Measurements from ENCODE around the gene EMP2. TPM values are rescaled to one million over a fixed set of nuclear protein-coding genes. Genes with fewer than 3 reads are reported as not detected.

Gene EMP2
- total RNA-seq, 1 donor from 2014 or later = 8.6 TPM

DNA sequence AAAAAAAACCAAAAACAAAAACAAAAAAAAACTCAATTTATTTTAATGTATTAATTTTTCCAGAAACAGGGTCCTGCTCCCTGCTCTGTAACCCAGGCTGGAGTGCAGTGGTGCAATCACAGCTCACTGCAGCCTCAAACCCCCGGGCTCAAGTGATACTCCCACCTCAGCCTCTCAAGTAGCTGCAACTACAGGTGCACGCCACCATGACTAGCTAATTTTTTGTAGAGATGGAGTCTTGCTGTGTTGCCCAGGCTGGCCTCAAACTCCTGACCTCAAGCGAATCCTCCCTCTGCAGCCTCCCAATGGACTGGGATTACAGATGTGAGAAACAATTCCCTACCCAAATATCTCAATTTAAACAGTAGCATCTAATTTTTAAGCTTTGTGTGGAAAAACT lies 25.2 kb upstream of the EMP2 start:
- Mint-ChIP-seq H3K36me3 (ENCODE audit: low read depth, unreplicated experiment) (no peaks in the 10 kb centered on the region), H3K4me3 (ENCODE audit: unreplicated experiment) (no peak overlapping the region), H3K9me3 (ENCODE audit: unreplicated experiment) (no peaks in the 10 kb centered on the region), H3K27ac (ENCODE audit: unreplicated experiment) (no peak overlapping the region), H3K27me3 (ENCODE audit: unreplicated experiment) (peaks cover 6% of the 10 kb centered on the region), H3K4me1 (ENCODE audit: unreplicated experiment) (peaks cover 8% of the 10 kb centered on the region)
- DNase-seq (ENCODE audit: low spot score) = no peak
- TF ChIP-seq, protein P1, sequence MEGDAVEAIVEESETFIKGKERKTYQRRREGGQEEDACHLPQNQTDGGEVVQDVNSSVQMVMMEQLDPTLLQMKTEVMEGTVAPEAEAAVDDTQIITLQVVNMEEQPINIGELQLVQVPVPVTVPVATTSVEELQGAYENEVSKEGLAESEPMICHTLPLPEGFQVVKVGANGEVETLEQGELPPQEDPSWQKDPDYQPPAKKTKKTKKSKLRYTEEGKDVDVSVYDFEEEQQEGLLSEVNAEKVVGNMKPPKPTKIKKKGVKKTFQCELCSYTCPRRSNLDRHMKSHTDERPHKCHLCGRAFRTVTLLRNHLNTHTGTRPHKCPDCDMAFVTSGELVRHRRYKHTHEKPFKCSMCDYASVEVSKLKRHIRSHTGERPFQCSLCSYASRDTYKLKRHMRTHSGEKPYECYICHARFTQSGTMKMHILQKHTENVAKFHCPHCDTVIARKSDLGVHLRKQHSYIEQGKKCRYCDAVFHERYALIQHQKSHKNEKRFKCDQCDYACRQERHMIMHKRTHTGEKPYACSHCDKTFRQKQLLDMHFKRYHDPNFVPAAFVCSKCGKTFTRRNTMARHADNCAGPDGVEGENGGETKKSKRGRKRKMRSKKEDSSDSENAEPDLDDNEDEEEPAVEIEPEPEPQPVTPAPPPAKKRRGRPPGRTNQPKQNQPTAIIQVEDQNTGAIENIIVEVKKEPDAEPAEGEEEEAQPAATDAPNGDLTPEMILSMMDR (IDR thresholded peaks at IDR 0.05; ENCODE audit: unreplicated experiment) = no peak

DNA sequence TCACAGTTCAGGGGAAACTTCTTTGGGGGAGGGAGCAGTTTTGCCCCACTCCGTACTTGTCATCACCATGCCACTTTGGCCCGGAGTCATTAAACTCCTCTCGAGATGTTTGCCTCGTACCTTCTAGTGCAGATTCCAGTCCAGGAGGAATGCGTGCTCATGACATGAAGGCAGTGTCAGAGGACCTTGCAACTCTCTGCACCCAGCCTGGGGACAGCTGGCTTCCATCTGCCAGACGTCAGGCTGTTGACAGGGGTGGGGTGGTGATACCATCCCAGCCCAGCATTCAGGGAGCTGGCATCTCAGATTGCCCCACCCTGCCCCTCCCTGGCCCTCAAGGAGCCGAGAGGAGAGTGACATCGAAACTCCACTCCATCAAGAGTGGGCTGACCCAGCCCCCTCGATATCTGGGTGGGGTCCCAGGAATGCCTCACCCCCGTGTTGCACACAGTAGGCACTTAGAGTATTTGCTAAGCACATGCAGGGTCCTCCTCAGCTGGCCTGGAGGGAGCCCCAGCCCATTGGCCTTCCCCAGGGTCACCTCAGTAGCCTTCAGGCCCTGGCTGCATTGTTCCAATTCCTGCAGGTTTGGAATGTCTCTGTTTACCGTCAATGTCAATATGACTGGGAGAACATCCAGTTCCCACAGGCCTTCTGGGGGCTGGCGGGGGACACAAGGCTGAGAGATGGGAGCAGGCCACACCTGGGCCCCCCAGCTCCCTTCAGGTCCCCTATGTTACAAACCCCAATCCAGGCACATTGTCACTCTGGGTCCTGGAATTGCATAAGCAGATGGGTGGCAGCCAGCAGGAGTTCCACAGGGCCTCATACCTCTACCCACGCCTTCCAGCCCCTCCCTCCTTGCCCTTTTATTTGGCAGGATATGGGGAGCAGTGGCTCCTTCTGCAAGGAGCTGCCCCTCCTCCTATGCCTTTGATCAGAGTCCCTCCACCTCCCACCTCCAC lies 21.3 kb upstream of the EMP2 start:
- Mint-ChIP-seq H3K4me1 (ENCODE audit: unreplicated experiment) (peaks cover 6% of the 10 kb centered on the region), H3K9me3 (ENCODE audit: unreplicated experiment) (no peaks in the 10 kb centered on the region), H3K27ac (ENCODE audit: unreplicated experiment) (no peak overlapping the region), H3K27me3 (ENCODE audit: unreplicated experiment) (peaks cover 10% of the 10 kb centered on the region), H3K4me3 (ENCODE audit: unreplicated experiment) (no peak overlapping the region), H3K36me3 (ENCODE audit: low read depth, unreplicated experiment) (no peaks in the 10 kb centered on the region)
- no peak for DNase-seq (ENCODE audit: low spot score)
- TF ChIP-seq, protein P1 (IDR thresholded peaks at IDR 0.05; ENCODE audit: unreplicated experiment) = no peak

DNA sequence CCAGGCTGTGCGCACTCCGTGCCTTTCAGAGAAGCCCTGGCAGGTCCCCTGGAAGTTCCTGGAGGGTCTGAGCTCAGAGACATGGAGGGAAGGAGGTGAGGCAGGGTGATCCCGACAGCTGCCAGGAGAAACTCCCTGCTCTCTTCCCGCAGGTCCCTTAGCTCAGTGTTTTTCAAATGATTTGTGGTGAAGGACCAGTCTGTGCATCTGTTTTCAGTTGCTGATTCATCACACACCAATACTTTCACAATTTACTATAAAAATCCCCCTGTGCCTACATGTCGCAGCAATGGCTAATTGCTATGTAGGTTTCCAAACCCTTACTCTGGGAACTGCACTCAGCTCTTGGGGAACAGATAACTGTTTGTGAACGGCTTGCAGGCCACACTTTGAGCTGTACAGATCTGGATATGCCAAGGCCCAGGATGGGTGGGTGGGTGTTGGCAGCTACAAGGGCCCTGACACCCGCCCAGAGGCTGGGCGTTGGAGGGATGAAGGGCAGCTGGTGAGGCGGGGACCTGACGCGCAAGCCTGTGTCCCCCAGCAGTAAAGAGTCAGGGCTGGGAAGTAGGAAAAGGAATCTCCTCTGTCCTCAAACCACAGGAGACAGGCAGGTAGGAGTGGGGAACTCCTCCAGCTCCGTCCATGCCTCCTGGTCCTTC lies 20.5 kb upstream of the EMP2 start:
- DNase-seq (ENCODE audit: low spot score) = no peak
- no peaks in the 10 kb centered on the region for H3K36me3 Mint-ChIP-seq (ENCODE audit: low read depth, unreplicated experiment)
- peaks cover 10% of the 10 kb centered on the region for H3K27me3 Mint-ChIP-seq (ENCODE audit: unreplicated experiment)
- no peak overlapping the region for H3K27ac Mint-ChIP-seq (ENCODE audit: unreplicated experiment)
- TF ChIP-seq, protein P1 (IDR thresholded peaks at IDR 0.05; ENCODE audit: unreplicated experiment) = no peak
- no peaks in the 10 kb centered on the region for H3K9me3 Mint-ChIP-seq (ENCODE audit: unreplicated experiment)
- peaks cover 2% of the 10 kb centered on the region for H3K4me1 Mint-ChIP-seq (ENCODE audit: unreplicated experiment)
- no peak overlapping the region for H3K4me3 Mint-ChIP-seq (ENCODE audit: unreplicated experiment)

DNA sequence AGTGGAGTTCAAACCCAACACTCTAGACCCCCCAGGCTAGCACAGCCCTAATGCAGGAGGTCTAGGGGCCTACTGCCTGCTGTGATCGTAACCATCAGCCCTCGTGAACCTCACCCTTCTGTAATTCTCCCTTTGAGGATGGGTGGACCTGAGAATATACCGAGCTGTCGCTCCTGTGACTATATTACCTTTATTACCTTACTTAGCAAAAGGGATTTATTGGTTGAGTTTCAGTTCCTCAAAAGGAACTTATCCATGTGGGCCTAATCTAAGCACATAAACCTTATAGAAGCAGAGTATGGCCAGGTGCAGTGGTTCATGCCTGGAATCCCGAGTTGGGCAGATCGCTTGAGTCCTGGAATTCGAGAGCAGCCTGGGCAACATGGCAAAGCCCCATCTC lies 19.2 kb upstream of the EMP2 start:
- no peak overlapping the region for H3K27ac Mint-ChIP-seq (ENCODE audit: unreplicated experiment)
- no peaks in the 10 kb centered on the region for H3K36me3 Mint-ChIP-seq (ENCODE audit: low read depth, unreplicated experiment)
- no peaks in the 10 kb centered on the region for H3K4me1 Mint-ChIP-seq (ENCODE audit: unreplicated experiment)
- H3K4me3 Mint-ChIP-seq (ENCODE audit: unreplicated experiment) = no peak overlapping the region
- no peaks in the 10 kb centered on the region for H3K9me3 Mint-ChIP-seq (ENCODE audit: unreplicated experiment)
- TF ChIP-seq, protein P1 (IDR thresholded peaks at IDR 0.05; ENCODE audit: unreplicated experiment) = no peak
- no peak for DNase-seq (ENCODE audit: low spot score)
- H3K27me3 Mint-ChIP-seq (ENCODE audit: unreplicated experiment) = peaks cover 9% of the 10 kb centered on the region

DNA sequence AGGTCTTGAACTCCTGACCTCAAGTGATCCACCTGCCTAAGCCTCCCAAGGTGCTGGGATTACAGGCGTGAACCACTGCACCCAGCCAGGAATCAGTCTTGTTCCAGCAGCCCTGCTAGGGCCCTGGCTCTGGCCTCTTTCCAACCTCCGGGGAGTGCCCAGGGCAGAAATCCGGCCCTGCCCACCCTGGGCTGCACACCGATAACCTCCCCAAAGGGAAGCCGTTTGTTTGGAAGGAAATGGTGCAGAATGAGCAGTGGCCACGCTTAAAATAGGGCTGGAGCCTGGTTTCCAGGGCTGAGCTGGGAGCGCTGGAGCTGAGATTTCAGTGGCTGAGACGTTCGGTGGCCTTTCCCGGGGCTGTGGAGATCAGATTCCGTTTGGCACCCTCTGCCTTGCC lies 17.8 kb upstream of the EMP2 start:
- H3K4me1 Mint-ChIP-seq (ENCODE audit: unreplicated experiment) = no peaks in the 10 kb centered on the region
- TF ChIP-seq, protein P1 (IDR thresholded peaks at IDR 0.05; ENCODE audit: unreplicated experiment) = no peak
- no peak overlapping the region for H3K4me3 Mint-ChIP-seq (ENCODE audit: unreplicated experiment)
- no peaks in the 10 kb centered on the region for H3K36me3 Mint-ChIP-seq (ENCODE audit: low read depth, unreplicated experiment)
- H3K27ac Mint-ChIP-seq (ENCODE audit: unreplicated experiment) = no peak overlapping the region
- H3K9me3 Mint-ChIP-seq (ENCODE audit: unreplicated experiment) = no peaks in the 10 kb centered on the region
- DNase-seq (ENCODE audit: low spot score) = no peak
- H3K27me3 Mint-ChIP-seq (ENCODE audit: unreplicated experiment) = peaks cover 6% of the 10 kb centered on the region

Data from endothelial cell (in vitro differentiated cells).